ENCODE results near the gene BRD4. TPM values are rescaled to one million over a fixed set of nuclear protein-coding genes. Genes with fewer than 3 reads are reported as not detected.

The BRD4 gene
- total and polyA plus RNA-seq, 2 experiments from 2014 or later = 63.8 to 115 TPM

GRCh38 chr19:15223649-15224361 is 108.5 kb downstream of the BRD4 start:
- no peaks in the 10 kb centered on the region for H3K27me3 ChIP-seq (ENCODE audit: insufficient read depth)
- H3K4me2 ChIP-seq = peak overlapping the region; percentile 91
- H3F3A ChIP-seq (replicated peaks; ENCODE audit: low read depth) = peaks cover 5% of the 10 kb centered on the region
- peaks cover 8% of the 10 kb centered on the region; the same call in 1 of the 2 replicates for H3K4me1 ChIP-seq (ENCODE audit: insufficient read depth)
- no peaks in the 10 kb centered on the region for H3K9me2 ChIP-seq (ENCODE audit: insufficient read depth)
- no peaks in the 10 kb centered on the region for H3K79me2 ChIP-seq (replicated peaks; ENCODE audit: insufficient read depth)
- Mint-ChIP-seq H3K36me3 (ENCODE audit: low read depth) (peaks cover 4% of the 10 kb centered on the region; the same call in 1 of the 3 replicates), H3K4me1 (peaks cover 9% of the 10 kb centered on the region; the same call in 2 of the 3 replicates), H3K9me3 (peaks cover 2% of the 10 kb centered on the region; the same call in 2 of the 3 replicates), H3K27me3 (ENCODE audit: insufficient read depth, low read depth, poor library complexity) (peaks cover 13% of the 10 kb centered on the region), H3K27ac (no peak overlapping the region), H3K4me3 (peak overlapping the region; percentile 73)
- DNase-seq (ENCODE audit: low spot score) = peak; percentile 54
- peak overlapping the region; percentile 57 for H3K4me3 ChIP-seq
- TF ChIP-seq ZNF331 (CRISPR knock-in tag; IDR thresholded peaks at IDR 0.05; ENCODE audit: low read depth) = no peak
- peak overlapping the region; percentile 91 for H2AFZ ChIP-seq
- H3K27ac ChIP-seq (ENCODE audit: low read depth) = no peak overlapping the region
- ATAC-seq = peak; percentile 5
- H4K20me1 ChIP-seq (replicated peaks; ENCODE audit: insufficient read depth) = no peaks in the 10 kb centered on the region; the same call in 1 of the 2 replicates
- H3K36me3 ChIP-seq (ENCODE audit: insufficient read depth) = no peaks in the 10 kb centered on the region

GRCh38 chr19:15222738-15223648 is 109.3 kb downstream of the BRD4 start:
- Mint-ChIP-seq H3K36me3 (ENCODE audit: low read depth) (peaks cover 4% of the 10 kb centered on the region; the same call in 1 of the 3 replicates), H3K4me3 (peak overlapping the region; percentile 73), H3K4me1 (peaks cover 9% of the 10 kb centered on the region; the same call in 2 of the 3 replicates), H3K27me3 (ENCODE audit: insufficient read depth, low read depth, poor library complexity) (peaks cover 13% of the 10 kb centered on the region), H3K9me3 (peaks cover 2% of the 10 kb centered on the region; the same call in 2 of the 3 replicates), H3K27ac (peak overlapping the region; percentile 83)
- peak overlapping the region; percentile 89 for H3K27ac ChIP-seq (ENCODE audit: low read depth)
- H3K4me2 ChIP-seq = peak overlapping the region; percentile 91
- H3K27me3 ChIP-seq (ENCODE audit: insufficient read depth) = no peaks in the 10 kb centered on the region
- DNase-seq (ENCODE audit: low spot score) = peak; percentile 98
- H3K79me2 ChIP-seq (replicated peaks; ENCODE audit: insufficient read depth) = no peaks in the 10 kb centered on the region
- H3F3A ChIP-seq (replicated peaks; ENCODE audit: low read depth) = peaks cover 5% of the 10 kb centered on the region
- H3K4me1 ChIP-seq (ENCODE audit: insufficient read depth) = peaks cover 8% of the 10 kb centered on the region; the same call in 1 of the 2 replicates
- H3K4me3 ChIP-seq = peak overlapping the region; percentile 57
- peak; percentile 25; the same call in 1 of the 2 replicates for TF ChIP-seq POLR2AphosphoS5 (IDR thresholded peaks at IDR 0.05; ENCODE audit: low read depth)
- peak in 1 of 2 experiments; percentile 21; a peak in 1 of 4 replicates for TF ChIP-seq CTCF (conservative IDR thresholded peaks at IDR 0.05; ENCODE audit: low read depth in 2 of 2)
- TF ChIP-seq ZNF331 (CRISPR knock-in tag; IDR thresholded peaks at IDR 0.05; ENCODE audit: low read depth) = no peak
- TF ChIP-seq CREB1 (CRISPR knock-in tag; IDR thresholded peaks at IDR 0.05; ENCODE audit: low read depth) = no peak
- peak; percentile 89 for ATAC-seq
- no peaks in the 10 kb centered on the region for H3K9me2 ChIP-seq (ENCODE audit: insufficient read depth)
- no peaks in the 10 kb centered on the region; the same call in 1 of the 2 replicates for H4K20me1 ChIP-seq (replicated peaks; ENCODE audit: insufficient read depth)
- no peaks in the 10 kb centered on the region for H3K36me3 ChIP-seq (ENCODE audit: insufficient read depth)
- H2AFZ ChIP-seq = peak overlapping the region; percentile 82
